NT2/D1 (cell line): ENCODE measurements around the gene DSCAML1.

ENCODE experiments used
- DNase-seq: peaks from one replicate; pipeline ENCODE4 v3.0.0-alpha.2; 2011; ENCODE audit warnings: low read depth, low spot score
- H3K27me3 ChIP-seq: 2 replicates; pipeline ENCODE4 v1.6.0; 2011; ENCODE audit warnings: mild to moderate bottlenecking; ENCODE audit not compliant: insufficient read length, insufficient read depth
- H3K36me3 ChIP-seq: 2 replicates; pipeline ENCODE4 v1.6.1; 2011; ENCODE audit warnings: mild to moderate bottlenecking, low read length, mixed read lengths; ENCODE audit not compliant: insufficient read depth, insufficient read length
- H3K4me1 ChIP-seq: 2 replicates; pipeline ENCODE4 v1.5.1; 2011; ENCODE audit not compliant: insufficient read depth, insufficient read length
- H3K4me3 ChIP-seq: 2 replicates; pipeline ENCODE4 v1.5.1; 2011; ENCODE audit warnings: low read depth; ENCODE audit not compliant: insufficient read length
- H3K9ac ChIP-seq: 2 replicates; pipeline ENCODE4 v1.6.0; 2011; ENCODE audit warnings: low read depth; ENCODE audit not compliant: insufficient read length
- H3K9me3 ChIP-seq: 2 replicates; pipeline ENCODE4 v1.5.1; 2011; ENCODE audit warnings: mild to moderate bottlenecking, low read length; ENCODE audit not compliant: insufficient read depth
- SUZ12 ChIP-seq: IDR thresholded peaks from 2 replicates; pipeline ENCODE4 v1.6.1; 2011; ENCODE audit not compliant: insufficient read length, insufficient read depth; ENCODE audit errors: extremely low read depth
- YY1 ChIP-seq: IDR thresholded peaks from 2 replicates; pipeline ENCODE4 v1.6.1; 2011; ENCODE audit not compliant: insufficient read length, insufficient read depth
- ZNF274 ChIP-seq: IDR thresholded peaks from 2 replicates; pipeline ENCODE4 v1.6.1; 2011; ENCODE audit warnings: mild to moderate bottlenecking, low read depth, low read length

The DSCAML1 gene

DNA sequence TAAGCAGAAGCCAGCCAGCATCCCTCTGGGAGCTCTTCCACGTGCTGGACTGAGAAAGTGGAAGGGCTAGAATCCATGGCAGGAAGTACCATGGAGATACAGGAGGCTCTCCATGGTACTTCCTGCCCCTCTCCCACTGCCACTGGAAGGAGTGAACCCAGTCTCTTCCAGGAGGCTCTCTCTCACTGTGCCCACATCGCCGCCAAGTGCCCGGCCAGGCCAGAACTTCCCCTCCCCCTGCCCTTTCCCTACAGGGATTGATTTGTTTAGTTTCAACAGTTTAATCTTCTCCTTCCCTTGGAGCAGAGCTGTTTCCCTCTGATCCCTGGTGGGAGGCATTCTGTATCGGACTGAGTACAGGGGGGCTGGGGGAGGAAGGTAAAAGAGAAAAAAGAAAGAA, 133.6 kb downstream of the DSCAML1 start:
- H3K9me3 ChIP-seq, result no peaks in the 10 kb centered on the region
- H3K36me3 ChIP-seq, result no peaks in the 10 kb centered on the region
- DNase-seq, result no peak
- TF ChIP-seq ZNF274 (no peak), SUZ12 (no peak), YY1 (no peak)
- no peaks in the 10 kb centered on the region for H3K27me3 ChIP-seq
- no peak overlapping the region for H3K4me3 ChIP-seq
- no peak overlapping the region for H3K9ac ChIP-seq
- H3K4me1 ChIP-seq, result peaks cover 7% of the 10 kb centered on the region

- TF ChIP-seq ZNF274, result no peak
- TF ChIP-seq SUZ12, result no peak
- TF ChIP-seq YY1, result no peak
- DNase-seq, result no peak
- H3K27me3 ChIP-seq, result no peaks in the 10 kb centered on the region
- H3K9me3 ChIP-seq, result no peaks in the 10 kb centered on the region
- no peak overlapping the region for H3K4me3 ChIP-seq
- H3K36me3 ChIP-seq, result no peaks in the 10 kb centered on the region
- no peak overlapping the region for H3K9ac ChIP-seq
- H3K4me1 ChIP-seq, result peaks cover 5% of the 10 kb centered on the region
Measured at GRCh38 chr11:117662671-117663269, 134.2 kb downstream of the DSCAML1 start.

DNA sequence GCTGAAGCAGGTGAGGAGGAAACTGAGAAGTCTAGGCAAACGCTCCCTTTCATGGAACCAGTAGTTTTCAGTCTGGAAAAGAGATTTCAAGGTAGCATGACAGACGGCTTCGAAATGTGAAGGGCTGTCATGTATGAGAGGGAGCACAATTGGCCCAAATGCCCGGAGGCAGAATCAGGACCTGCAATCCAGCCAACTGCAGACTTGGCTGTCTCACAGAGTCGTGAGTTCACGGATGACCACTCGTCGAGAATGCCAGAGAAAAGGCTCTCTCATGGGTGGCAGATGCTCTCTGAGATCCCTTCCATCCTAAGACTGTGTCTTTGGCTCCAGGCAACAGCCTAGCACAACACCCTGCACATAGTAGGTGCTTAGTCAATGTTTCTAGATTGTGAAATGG, 134.8 kb downstream of the DSCAML1 start:
- H3K4me1 ChIP-seq, result peaks cover 5% of the 10 kb centered on the region
- no peak overlapping the region for H3K9ac ChIP-seq
- no peaks in the 10 kb centered on the region for H3K36me3 ChIP-seq
- TF ChIP-seq ZNF274 (no peak), SUZ12 (no peak), YY1 (no peak)
- no peaks in the 10 kb centered on the region for H3K27me3 ChIP-seq
- DNase-seq, result no peak
- no peaks in the 10 kb centered on the region for H3K9me3 ChIP-seq
- H3K4me3 ChIP-seq, result no peak overlapping the region

DNA sequence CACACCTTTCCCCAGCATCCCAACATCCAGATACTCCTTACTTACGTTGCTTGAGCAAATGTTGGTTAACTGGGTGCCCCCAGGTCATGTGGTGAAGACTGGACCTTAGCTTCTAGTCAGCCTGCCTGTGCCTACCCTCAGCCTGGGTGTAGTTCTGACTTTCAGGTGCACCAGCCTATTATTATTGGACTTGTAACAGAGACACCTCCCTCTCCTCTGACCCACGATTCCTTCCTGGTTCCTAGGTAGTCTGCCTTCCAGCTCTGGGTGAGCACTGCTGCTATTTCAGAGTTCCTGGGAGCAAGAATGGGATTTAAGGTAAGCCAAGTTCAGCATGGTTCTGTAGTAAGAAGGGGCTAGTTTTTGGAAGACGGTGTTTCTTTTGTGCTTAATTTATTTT, 138.2 kb downstream of the DSCAML1 start:
- no peaks in the 10 kb centered on the region for H3K9me3 ChIP-seq
- no peak overlapping the region for H3K4me3 ChIP-seq
- DNase-seq, result no peak
- TF ChIP-seq SUZ12, result no peak
- TF ChIP-seq YY1, result no peak
- H3K27me3 ChIP-seq, result no peaks in the 10 kb centered on the region
- no peaks in the 10 kb centered on the region for H3K36me3 ChIP-seq
- no peaks in the 10 kb centered on the region for H3K4me1 ChIP-seq
- no peak overlapping the region for H3K9ac ChIP-seq

DNA sequence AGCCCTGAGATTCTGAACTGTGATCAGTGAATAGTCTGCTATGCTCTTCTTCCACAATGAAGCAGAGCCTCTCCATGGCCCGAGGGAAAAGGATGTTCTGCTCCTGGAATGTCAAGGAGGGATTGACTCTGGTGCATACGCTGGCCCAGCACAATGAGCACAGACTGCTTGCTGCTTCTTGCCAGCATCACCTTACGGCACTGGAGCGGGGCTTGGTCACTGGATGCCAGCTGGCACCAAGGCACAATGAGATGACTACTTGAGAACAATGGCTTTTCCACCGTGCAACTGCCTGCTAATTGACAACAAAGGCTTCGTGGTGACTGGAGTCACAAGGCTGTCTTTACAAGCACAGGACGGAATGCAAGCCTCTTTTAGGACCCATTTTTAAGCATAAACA, 139.2 kb downstream of the DSCAML1 start:
- no peak for DNase-seq

GRCh38 chr11:117654281-117655255, 142.4 kb downstream of the DSCAML1 start:
- Histone ChIP-seq H3K4me1 (no peaks in the 10 kb centered on the region), H3K9ac (no peak overlapping the region), H3K4me3 (no peak overlapping the region), H3K36me3 (no peaks in the 10 kb centered on the region), H3K9me3 (no peaks in the 10 kb centered on the region), H3K27me3 (no peaks in the 10 kb centered on the region)
- TF ChIP-seq ZNF274 (no peak), YY1 (no peak), SUZ12 (no peak)
- DNase-seq, result no peak

More for the DNA sequence above, 139.2 kb downstream of the DSCAML1 start:
- Histone ChIP-seq H3K4me1 (no peaks in the 10 kb centered on the region), H3K27me3 (no peaks in the 10 kb centered on the region), H3K4me3 (no peak overlapping the region), H3K9ac (no peak overlapping the region), H3K36me3 (no peaks in the 10 kb centered on the region), H3K9me3 (no peaks in the 10 kb centered on the region)
- no peak for TF ChIP-seq YY1
- no peak for TF ChIP-seq ZNF274
- TF ChIP-seq SUZ12, result no peak

DNA sequence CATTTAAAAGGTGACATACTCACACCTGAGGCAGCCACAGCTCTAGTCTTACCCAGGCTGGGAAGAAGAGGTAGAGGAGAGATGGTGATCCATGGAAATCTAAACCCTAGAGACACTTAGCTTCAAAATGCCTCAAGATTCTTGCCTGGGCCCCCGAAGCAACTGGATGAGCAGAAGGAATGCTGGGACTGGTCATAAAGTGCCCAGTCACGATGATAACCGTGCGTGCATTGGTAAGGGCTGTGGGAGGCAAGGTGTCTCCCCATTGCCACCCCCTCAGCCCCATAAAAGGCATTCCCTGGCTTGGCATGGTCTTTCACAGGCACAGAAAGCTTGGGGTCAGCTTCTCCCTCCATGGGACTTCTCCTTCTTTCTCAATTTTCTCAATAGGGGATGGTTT, 144.5 kb downstream of the DSCAML1 start:
- no peak overlapping the region for H3K4me3 ChIP-seq
- H3K9me3 ChIP-seq, result no peaks in the 10 kb centered on the region
- H3K36me3 ChIP-seq, result no peaks in the 10 kb centered on the region
- H3K9ac ChIP-seq, result no peak overlapping the region
- DNase-seq, result no peak
- H3K27me3 ChIP-seq, result no peaks in the 10 kb centered on the region
- TF ChIP-seq ZNF274 (no peak), SUZ12 (no peak), YY1 (no peak)
- H3K4me1 ChIP-seq, result no peaks in the 10 kb centered on the region
